GM18526 (cell line): Measurements from ENCODE around the gene PRR35.

ENCODE experiments used
- POLR2A ChIP-seq: IDR thresholded peaks from 3 replicates; pipeline ENCODE4 v1.6.1; 2011; ENCODE audit not compliant: insufficient read length; ENCODE audit errors: extremely low read depth

The PRR35 gene

DNA sequence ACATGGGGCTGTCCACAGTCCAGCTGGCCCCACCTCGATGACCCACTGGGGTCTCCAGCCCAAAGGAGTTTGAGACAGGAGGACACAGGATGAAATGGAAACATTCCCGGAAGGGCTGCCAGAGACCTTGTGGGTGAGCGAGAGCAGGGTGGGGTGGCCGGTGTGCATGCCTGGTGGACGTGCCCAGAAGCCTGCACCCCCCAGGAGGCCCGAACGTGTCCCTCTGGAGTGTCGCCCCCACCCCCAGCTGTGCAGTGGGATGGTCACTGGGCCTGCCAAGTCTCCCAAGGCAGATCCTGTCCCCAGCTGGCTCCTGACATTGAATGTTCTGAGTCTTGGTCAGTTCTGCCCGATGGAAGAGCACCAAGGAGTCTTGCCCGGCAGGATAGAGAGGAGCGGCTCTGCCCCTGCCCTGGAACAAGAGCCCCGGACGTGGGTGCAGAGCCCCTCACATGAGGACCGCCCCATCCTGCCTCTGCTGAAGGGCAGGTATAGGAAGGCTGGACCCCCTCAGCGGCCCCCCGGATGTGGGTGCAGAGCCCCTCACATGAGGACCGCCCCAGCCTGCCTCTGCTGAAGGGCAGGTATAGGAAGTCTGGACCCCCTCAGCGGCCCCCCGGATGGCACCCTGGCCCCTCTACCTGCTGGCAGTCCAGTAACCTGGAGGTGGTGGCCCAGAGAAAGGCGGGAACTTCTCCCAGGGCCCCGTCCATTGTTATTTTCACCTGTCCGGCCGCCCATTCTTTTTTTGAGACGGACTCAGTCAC, 35.7 kb upstream of the PRR35 start:
- no peak for TF ChIP-seq POLR2A

DNA sequence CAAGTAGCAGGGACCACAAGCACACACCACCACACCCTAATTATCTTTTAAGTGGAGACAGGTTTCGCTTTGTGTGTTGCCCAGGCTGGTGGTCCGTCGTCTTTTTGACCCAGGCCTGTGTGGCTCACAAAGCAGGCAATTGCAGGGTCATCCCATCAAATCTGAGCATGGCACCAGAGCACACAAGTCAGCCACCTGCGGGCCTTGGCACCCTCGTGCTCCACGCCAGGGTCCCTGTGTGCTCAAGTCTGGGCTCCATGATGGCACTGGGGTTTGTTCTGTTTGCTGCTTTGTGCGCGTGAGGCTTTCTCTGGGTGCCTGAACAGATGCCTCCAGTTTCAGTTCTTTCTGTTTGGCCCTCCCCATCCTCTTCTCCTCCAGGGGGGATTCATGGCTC, 35.1 kb upstream of the PRR35 start:
- no peak for TF ChIP-seq POLR2A

DNA sequence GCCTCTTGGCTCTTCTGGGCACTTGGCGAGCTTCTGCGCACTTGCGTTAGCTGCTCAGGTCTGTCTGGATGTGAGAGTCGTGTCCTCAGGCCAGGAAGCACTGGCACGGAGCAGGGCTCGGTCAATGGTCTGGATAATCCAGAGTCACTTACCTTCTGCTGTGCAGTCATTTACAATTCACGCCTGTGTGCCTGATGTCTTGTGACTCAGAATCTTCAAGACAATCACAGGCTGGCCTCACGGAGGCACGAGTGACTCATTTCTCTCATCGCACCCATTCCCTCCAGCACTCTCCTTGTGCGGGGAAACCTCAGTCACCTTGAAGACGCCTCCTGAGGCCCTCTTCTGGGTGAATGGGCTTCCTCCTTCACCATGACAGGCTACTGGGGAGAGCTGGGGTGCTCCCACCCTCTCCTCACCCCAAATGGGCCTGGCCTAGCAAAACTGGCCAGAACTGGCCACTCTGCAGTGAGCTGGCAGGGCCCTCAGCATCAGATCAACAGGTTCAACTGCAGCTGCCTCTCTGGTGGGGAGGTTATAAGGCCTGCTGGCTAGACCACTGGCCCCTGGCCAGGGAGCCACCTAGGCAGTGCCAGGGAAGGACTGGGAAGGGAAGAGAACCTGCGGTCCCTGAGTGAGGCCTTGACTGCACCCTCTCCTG, 34.5 kb upstream of the PRR35 start:
- peak; percentile 13 for TF ChIP-seq POLR2A

DNA sequence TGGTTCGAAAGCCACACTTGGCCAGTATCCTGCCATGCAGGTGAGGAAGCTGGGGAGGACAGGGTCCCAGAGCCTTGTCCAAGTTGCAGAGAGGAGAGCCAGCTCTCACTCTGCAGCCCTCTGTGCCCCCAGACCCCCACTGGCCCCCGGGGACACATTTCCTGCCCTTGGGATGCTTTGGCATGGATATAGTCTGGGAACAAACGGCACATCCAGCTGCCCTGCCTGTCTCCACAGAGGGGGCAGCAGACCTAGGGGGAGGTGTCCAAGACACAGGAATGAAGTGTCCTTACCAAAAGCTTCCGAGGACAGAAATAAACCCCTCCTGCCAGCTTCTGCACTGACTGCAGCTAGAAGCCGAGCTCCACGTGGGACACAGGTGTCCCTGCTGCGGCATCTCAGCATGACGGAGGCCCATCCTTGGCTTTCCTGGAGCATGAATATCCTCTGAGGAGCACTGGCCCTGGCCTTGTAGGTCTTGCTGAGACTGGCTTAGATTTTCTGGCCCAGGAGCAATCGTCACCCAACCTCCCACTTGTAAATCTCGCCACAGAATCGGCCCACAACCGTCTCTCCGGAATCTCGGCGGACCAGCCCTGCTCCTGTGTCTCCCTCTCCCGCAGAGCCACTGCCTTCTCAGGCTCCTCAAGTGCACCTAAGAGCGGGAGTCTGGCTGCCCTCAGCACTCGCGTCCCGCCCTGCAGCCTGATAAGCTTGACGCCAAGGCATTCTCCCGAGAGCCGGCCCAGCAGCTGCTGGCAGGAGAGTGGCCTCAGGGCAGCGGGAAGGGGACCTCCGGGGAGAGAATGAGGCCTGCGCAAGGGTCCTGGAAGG, 33.8 kb upstream of the PRR35 start:
- TF ChIP-seq POLR2A = no peak

DNA sequence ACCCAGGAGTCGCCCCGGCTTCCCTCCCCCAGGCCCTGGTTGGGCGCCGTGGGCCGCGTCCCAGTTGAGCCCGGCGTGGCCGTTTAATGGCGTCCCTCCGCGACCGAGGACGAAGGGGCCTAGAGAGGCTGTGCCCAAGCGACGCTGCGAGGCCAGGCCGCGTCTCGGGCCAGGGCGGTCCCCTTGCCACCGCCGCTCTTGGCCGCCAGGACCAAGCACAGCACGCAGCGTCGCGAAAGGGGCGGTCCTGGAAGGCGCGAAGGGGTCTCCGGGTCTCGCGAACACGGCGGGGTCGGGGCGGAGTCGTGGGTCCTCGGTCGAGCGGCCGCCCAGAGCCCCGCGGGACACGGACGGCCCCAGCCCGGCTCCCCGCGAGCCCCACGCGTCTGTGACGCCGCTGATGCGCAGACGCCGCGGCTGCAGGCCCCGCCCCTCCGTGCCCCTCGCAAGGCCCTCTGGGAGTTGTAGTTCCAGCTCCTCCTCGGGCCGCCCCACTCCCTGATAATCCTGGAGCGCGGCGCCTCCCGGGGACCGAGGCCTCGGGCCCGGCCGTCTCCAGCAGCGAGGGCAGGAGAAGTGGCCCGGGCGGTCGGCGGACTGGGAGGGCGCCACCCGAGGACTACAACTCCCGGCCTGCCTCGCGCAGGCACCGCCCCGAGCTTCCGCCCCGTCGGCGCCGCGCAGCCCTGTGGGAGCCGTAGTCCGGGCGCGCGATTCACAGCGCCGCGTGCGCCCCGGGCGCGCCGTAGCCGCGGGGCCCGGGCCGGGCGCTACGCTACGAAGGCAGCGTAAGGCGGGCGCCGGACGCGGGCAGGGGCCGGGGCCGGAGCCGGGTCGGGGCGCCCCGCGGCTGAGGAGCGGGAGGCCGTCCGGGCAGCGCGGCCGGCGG, 32.9 kb upstream of the PRR35 start, which contains the start of gene CAPN15:
Gene CAPN15, plus strand, starts transcription at position 698 of the 889 bp plus-strand sequence. CDS start 19,127 bp downstream, outside the sequence.
- peak; percentile 66 for TF ChIP-seq POLR2A

DNA sequence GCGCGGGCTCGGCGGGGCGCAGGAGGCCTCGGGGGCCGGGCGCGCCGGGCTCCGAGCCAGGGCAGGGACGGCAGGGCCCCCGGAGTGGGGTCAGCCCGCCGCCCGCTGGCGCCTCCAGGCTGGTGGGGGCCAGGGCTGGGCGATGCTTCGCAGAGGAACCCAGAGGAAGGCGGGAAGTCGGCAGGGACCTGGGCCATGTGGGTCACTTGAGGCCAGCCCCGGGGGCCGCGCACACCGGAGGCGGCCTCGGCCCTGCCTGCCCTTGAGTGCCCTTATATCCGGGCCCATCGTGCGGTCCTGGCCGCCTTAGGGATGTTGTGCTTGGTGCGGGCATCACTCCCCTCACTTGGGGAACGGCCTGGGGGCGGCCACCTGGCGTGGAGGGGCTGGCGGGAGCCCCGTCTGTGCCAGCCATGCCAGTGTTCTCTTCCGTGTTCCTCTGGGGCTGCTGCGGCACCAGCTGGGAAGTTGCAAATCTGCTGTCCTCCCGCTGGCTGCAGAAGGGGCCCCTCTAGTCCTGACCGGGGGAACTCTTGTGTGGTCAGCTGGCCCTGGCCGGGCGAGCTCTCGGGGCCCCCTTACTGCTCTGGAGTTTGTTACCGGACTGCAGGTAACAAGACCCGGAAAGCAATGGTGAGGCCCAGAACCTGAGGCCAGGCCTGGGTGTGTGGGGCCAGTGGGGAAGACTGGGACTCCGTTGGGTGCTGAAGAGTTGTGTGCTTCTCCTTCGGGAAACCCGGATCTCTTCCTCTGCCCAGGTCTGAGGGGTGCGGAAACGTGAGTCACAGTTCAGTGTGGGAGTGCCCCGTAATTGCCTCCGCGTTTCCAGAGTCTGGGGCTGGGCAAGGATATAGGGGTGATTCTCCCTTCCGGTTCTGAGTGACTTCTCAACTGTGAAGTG, 31.8 kb upstream of the PRR35 start:
- TF ChIP-seq POLR2A = peak; percentile 5

DNA sequence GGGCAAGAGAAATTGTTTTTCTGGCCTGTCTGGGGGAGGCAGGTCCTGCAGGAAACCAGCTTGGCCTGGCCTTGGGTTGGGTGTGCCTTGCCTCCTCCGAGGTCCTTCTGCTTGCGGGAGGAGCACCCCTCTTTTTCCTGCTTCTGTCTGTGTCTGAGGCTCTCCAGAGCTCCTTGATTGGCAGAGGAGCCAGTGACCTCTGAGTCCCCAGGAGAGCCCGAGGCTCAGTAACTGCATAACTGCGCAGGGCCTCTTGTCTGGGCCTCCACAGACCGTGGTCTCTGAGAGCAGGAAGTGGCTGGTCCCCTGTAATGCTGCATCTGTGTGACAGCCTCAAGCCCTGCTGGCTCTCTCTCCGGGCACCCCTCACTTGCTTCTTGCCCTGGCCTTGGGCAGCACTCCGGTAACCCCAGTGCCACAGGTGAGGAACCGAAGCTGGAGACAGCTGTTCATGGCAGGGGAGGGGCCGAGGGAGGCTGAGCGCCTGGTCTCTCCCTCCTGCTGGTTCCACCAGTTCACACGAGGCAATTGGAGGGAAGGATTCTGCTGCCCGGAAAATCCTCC, 31.1 kb upstream of the PRR35 start:
- TF ChIP-seq POLR2A = no peak

DNA sequence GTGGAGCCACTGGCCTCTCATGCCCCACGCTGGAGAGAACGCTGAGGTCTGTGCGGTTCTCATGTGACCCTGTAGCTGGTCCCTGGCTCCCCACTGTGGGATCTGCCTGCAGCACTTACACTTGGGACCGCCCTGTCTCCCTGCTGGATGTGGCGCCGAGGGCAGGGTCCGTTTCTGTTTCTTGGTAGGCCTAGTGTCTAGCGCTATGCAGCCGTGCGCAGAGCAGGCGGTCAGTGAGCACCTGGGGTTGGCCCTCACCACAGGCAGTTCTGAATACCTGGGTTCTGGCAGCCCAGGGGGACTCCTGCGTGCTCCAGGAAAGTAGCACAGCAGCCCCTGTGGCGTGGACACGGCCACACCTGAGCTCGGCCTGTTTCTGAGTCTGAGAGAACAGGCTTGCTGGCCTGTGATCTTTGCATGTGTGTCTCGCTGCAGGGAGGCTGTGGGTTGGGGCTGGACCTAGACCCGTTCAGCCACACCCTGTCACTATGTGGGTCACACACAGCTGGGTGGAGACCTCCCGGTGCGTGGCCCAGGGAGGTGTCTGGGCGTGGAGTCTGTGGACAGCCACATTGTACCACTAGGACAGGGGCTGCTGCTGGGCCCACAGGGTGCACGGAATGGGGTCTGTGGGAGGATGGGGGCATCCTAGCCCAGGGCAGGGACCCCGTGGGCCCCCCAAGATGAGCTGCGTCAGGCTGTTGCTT, 29.9 kb upstream of the PRR35 start:
- TF ChIP-seq POLR2A = no peak

DNA sequence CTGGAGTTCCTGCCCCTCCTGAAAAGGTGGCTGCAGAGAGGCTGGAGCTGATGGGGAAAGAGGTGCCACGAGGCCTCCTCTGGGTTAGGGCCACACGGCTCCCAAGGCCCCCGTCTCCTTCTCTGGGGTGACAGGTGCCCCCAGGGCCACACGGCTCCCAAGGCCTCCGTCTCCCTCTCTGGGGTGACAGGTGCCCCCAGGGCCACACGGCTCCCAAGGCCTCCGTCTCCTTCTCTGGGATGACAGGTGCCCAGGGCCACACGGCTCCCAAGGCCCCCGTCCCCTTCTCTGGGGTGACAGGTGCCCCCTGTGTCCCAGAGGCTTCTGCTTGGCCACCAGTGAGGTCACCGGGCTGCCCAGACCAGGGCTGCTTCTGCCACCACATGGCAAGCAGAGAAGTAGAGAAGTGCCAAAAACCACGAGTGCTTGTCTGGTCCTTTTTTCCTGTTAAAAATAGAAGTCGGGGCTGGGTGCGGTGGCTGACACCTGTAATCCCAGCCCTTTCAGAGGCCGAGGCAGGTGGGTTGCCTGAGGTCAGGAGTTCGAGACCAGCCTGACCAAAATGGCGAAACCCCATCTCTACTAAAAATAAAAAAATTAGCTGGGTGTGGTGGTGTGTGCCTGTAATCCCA, 28.6 kb upstream of the PRR35 start:
- TF ChIP-seq POLR2A = no peak

DNA sequence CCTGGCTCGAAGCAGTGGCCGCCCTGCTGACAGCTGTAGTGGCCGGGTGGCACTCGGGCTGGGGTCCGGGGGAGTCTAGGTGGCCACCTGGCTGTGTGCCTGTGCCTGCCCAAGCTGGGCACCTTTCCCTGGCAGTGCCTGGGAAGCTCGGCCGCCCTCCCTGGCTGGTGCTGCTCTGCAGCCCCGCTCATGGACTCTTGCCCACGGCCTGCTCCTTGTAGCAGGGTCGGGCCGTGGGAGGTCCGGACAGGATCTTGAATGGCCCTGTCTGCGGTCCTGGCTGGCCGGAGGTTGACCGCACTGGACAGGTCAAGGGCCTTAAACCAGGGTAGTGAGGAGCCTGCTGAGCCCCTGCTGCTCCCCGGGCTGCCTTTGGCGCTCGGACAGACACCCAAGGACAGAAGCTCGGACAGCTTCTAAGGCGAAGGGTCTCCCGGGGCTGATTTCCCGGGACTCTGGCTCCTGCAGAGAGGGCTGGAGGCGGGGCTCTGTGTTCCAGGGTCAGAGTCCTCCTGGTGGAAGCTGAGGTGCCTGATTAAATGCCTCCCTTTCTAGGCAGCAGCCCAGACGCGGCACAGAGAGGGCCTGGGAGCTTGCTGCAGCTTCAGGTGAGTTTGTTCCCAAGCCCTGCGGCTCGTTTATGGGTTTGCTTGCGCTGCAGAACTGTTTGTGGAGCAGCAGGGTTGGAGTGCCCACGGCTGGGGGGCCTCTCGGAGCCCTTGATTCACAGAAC, 26.6 kb upstream of the PRR35 start:
- TF ChIP-seq POLR2A = no peak

DNA sequence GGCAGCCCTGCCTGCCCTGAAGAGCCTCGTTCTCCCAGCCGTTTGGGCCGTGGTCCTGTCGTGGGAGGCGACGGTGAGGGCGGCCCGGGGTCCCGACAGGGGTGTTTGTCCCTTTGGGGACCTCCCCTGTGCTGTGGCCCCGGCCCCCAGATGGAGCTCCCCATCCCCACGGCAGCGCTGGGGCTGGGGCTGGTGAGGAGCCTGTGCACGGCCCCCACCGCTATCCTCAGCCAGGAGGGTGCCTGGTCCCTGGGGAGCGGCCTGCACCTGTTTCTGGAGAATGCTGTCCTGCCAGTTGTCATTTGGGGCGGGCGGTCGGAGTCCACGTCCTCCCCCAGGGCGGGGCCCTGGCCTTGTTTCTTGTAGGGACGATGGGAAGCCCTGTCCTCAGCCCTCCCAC, 26.1 kb upstream of the PRR35 start:
- TF ChIP-seq POLR2A = no peak
